Measurements from ENCODE around the gene AFG1L. TPM values are rescaled to one million over a fixed set of nuclear protein-coding genes. Genes with fewer than 3 reads are reported as not detected.
"Not testable (repeated sequence)": the region's sequence is repeated elsewhere in the genome, so short reads cannot be mapped to it uniquely, and the experiment has no call there.

The AFG1L gene
- polyA plus RNA-seq, 5 donors, result 5.4 to 7.7 (median 6.8) TPM

- no peak for DNase-seq
Observed at GRCh38 chr6:108348655-108349349, 53.9 kb downstream of the AFG1L start.

GRCh38 chr6:108350528-108350927, 55.7 kb downstream of the AFG1L start:
- DNase-seq, result no peak

GRCh38 chr6:108353853-108354252, 59.0 kb downstream of the AFG1L start:
- no peak for DNase-seq

GRCh38 chr6:108355120-108355519, 60.3 kb downstream of the AFG1L start:
- no peak for DNase-seq

GRCh38 chr6:108355890-108356289, 61.0 kb downstream of the AFG1L start:
- no peak for DNase-seq

- no peak for DNase-seq
Observed at GRCh38 chr6:108359901-108360882, 65.3 kb downstream of the AFG1L start.

GRCh38 chr6:108360919-108361311, 66.1 kb downstream of the AFG1L start:
- DNase-seq, result no peak

- DNase-seq, result no peak
Observed at GRCh38 chr6:108361312-108361932, 66.6 kb downstream of the AFG1L start.

- no peak for DNase-seq
Observed at GRCh38 chr6:108362455-108362854, 67.6 kb downstream of the AFG1L start.

GRCh38 chr6:108363113-108363512, 68.3 kb downstream of the AFG1L start:
- no peak for DNase-seq

GRCh38 chr6:108363889-108364313, 69.0 kb downstream of the AFG1L start:
- DNase-seq, result no peak

- no peak for DNase-seq
Observed at GRCh38 chr6:108364470-108364869, 69.6 kb downstream of the AFG1L start.

GRCh38 chr6:108365478-108365877, 70.6 kb downstream of the AFG1L start:
- DNase-seq, result no peak

- DNase-seq, result no peak
Observed at GRCh38 chr6:108366236-108366635, 71.4 kb downstream of the AFG1L start.

GRCh38 chr6:108368431-108369030, 73.7 kb downstream of the AFG1L start:
- DNase-seq, result no peak

GRCh38 chr6:108380876-108381275, 86.0 kb downstream of the AFG1L start:
- DNase-seq, result no peak

- DNase-seq, result no peak
Observed at GRCh38 chr6:108383981-108384380, 89.1 kb downstream of the AFG1L start.

- not testable (repeated sequence) for DNase-seq
Observed at GRCh38 chr6:108389190-108389589, 94.3 kb downstream of the AFG1L start.

- no peak for DNase-seq
Observed at GRCh38 chr6:108395297-108395696, 100.4 kb downstream of the AFG1L start.

- no peak for DNase-seq
Observed at GRCh38 chr6:108403236-108403635, 108.4 kb downstream of the AFG1L start.

- DNase-seq, result no peak
Observed at GRCh38 chr6:108406943-108407342, 112.1 kb downstream of the AFG1L start.
